Activated effector memory CD4-positive, alpha-beta T cell treated with Interleukin-2 at 50 U/mL for 16 hours (primary cell): ENCODE results near the gene DDHD1.
"Not testable (repeated sequence)": the region's sequence is repeated elsewhere in the genome, so short reads cannot be mapped to it uniquely, and the experiment has no call there.

Experiments
- DNase-seq: peaks from one replicate; pipeline ENCODE4 v3.0.0-alpha.2; 2020

The DDHD1 gene

GRCh38 chr14:53151523-53152183 is 1.5 kb downstream of the DDHD1 start:
- peak; percentile 28 for DNase-seq

- no peak for DNase-seq
Measured at GRCh38 chr14:53149668-53150316, 3.3 kb downstream of the DDHD1 start.

GRCh38 chr14:53148671-53149070 is 4.5 kb downstream of the DDHD1 start:
- DNase-seq, result no peak

- DNase-seq, result no peak
Measured at GRCh38 chr14:53147893-53148292, 5.2 kb downstream of the DDHD1 start.

- no peak for DNase-seq
Measured at GRCh38 chr14:53147208-53147607, 5.9 kb downstream of the DDHD1 start.

GRCh38 chr14:53146739-53147138 is 6.4 kb downstream of the DDHD1 start:
- no peak for DNase-seq

- DNase-seq, result no peak
Measured at GRCh38 chr14:53144244-53144643, 8.9 kb downstream of the DDHD1 start.

- no peak for DNase-seq
Measured at GRCh38 chr14:53140585-53140984, 12.5 kb downstream of the DDHD1 start.

- no peak for DNase-seq
Measured at GRCh38 chr14:53137568-53138203, 15.4 kb downstream of the DDHD1 start.

- DNase-seq, result not testable (repeated sequence)
Measured at GRCh38 chr14:53130491-53130890, 22.6 kb downstream of the DDHD1 start.

- no peak for DNase-seq
Measured at GRCh38 chr14:53128303-53129028, 24.7 kb downstream of the DDHD1 start.

- DNase-seq, result no peak
Measured at GRCh38 chr14:53127832-53128231, 25.3 kb downstream of the DDHD1 start.

GRCh38 chr14:53127151-53127550 is 26.0 kb downstream of the DDHD1 start:
- DNase-seq, result no peak

- no peak for DNase-seq
Measured at GRCh38 chr14:53126731-53127130, 26.4 kb downstream of the DDHD1 start.

GRCh38 chr14:53124786-53125185 is 28.3 kb downstream of the DDHD1 start:
- DNase-seq, result no peak

GRCh38 chr14:53121419-53121818 is 31.7 kb downstream of the DDHD1 start:
- DNase-seq, result not testable (repeated sequence)

- DNase-seq, result not testable (repeated sequence)
Measured at GRCh38 chr14:53117479-53117878, 35.6 kb downstream of the DDHD1 start.

- no peak for DNase-seq
Measured at GRCh38 chr14:53113989-53114388, 39.1 kb downstream of the DDHD1 start.

GRCh38 chr14:53110096-53110495 is 43.0 kb downstream of the DDHD1 start:
- no peak for DNase-seq

- DNase-seq, result peak; percentile 28
Measured at GRCh38 chr14:53109105-53110041, 43.8 kb downstream of the DDHD1 start.

- no peak for DNase-seq
Measured at GRCh38 chr14:53108292-53109104, 44.6 kb downstream of the DDHD1 start.
